ENCODE measurements around the gene CRISPLD2.

DNA sequence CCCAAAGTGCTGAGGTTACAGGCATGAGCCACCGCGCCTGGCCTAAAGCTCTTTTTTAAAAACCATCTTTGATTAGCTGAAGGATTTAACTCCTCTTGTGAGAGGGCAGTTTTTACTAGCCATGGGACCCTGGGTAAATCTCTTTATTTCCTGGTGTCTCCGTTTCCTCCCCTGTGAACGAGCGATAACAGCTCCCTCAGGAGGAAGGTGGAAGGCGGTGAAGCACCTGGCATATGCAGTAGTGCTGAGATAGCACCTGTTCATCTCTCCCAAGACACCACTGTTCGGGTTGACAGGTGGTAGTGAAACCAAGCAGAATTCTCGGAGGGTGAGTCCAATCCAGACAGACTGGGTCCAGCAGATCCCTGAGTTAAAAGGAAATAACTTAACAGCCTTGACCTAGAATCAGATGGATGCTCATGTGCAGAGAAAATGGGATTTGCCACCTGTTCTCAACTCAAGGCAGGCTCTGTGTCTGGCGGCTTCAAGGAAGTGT lies 86.2 kb downstream of the CRISPLD2 start:
- TF ChIP-seq, protein P1, sequence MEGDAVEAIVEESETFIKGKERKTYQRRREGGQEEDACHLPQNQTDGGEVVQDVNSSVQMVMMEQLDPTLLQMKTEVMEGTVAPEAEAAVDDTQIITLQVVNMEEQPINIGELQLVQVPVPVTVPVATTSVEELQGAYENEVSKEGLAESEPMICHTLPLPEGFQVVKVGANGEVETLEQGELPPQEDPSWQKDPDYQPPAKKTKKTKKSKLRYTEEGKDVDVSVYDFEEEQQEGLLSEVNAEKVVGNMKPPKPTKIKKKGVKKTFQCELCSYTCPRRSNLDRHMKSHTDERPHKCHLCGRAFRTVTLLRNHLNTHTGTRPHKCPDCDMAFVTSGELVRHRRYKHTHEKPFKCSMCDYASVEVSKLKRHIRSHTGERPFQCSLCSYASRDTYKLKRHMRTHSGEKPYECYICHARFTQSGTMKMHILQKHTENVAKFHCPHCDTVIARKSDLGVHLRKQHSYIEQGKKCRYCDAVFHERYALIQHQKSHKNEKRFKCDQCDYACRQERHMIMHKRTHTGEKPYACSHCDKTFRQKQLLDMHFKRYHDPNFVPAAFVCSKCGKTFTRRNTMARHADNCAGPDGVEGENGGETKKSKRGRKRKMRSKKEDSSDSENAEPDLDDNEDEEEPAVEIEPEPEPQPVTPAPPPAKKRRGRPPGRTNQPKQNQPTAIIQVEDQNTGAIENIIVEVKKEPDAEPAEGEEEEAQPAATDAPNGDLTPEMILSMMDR (conservative IDR thresholded peaks at IDR 0.05; ENCODE audit: low read length) = no peak
- TF ChIP-seq EZH2phosphoT487 (IDR thresholded peaks at IDR 0.05; ENCODE audit: borderline replicate concordance, low read depth, low read length) = no peak

All from OCI-LY7 (cell line).